ENCODE data around the gene FBXO10. TPM values are rescaled to one million over a fixed set of nuclear protein-coding genes. Genes with fewer than 3 reads are reported as not detected.

Gene FBXO10
- total and polyA plus RNA-seq, 2 of the 8 experiments (the other 6 are each of a cell fraction or from before 2014, with no cell fraction given), result 13.1 to 13.9 TPM

- TF ChIP-seq HDAC2 (IDR thresholded peaks at IDR 0.05; ENCODE audit: borderline replicate concordance in 1 of 2, low read depth in 2 of 2, low read length in 2 of 2), result no peak
- no peak; the same call in 1 of the 2 replicates for TF ChIP-seq CEBPB (IDR thresholded peaks at IDR 0.05; ENCODE audit: low read depth, low read length)
- TF ChIP-seq BRCA1 (IDR thresholded peaks at IDR 0.05; ENCODE audit: low read depth, low read length), result no peak
- TF ChIP-seq PHF8 (conservative IDR thresholded peaks at IDR 0.05; ENCODE audit: low read depth, low read length), result peak; percentile 9; the same call in 1 of the 2 replicates
- TF ChIP-seq GTF2F1 (IDR thresholded peaks at IDR 0.05; ENCODE audit: borderline replicate concordance, low read depth, low read length), result no peak
- peak; percentile 73; the same call in 1 of the 2 replicates for TF ChIP-seq GABPA (IDR thresholded peaks at IDR 0.05; ENCODE audit: borderline replicate concordance, insufficient read depth, low read length)
Observed at GRCh38 chr9:37465249-37466036, 110.7 kb downstream of the FBXO10 start, which contains the start of gene ZBTB5 (continued).
